Activated effector memory CD4-positive, alpha-beta T cell treated with Interleukin-2 at 50 U/mL for 16 hours (primary cell): Measurements from ENCODE around the gene NR1H2.
"Not testable (repeated sequence)": the region's sequence is repeated elsewhere in the genome, so short reads cannot be mapped to it uniquely, and the experiment has no call there.

Source experiments
- DNase-seq: peaks from one replicate; pipeline ENCODE4 v3.0.0-alpha.2; 2020

NR1H2 gene

DNA sequence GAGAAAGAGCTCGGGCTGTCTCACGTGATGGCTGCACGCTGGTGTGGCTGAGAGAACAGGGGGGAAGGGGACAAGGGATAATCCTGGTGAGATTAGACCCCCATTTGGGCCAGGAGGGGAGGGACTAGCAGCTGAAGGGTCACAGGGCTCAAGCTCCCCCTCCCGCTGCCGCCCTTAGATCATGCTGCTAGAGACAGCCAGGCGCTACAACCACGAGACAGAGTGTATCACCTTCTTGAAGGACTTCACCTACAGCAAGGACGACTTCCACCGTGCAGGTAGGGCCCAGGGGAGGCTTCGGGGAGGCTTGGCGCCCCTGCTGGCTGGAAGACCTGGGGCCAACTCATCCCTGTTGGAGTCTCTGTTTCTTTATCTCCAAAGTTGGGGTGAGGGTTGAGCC is 3.3 kb downstream of the NR1H2 start:
- no peak for DNase-seq

DNA sequence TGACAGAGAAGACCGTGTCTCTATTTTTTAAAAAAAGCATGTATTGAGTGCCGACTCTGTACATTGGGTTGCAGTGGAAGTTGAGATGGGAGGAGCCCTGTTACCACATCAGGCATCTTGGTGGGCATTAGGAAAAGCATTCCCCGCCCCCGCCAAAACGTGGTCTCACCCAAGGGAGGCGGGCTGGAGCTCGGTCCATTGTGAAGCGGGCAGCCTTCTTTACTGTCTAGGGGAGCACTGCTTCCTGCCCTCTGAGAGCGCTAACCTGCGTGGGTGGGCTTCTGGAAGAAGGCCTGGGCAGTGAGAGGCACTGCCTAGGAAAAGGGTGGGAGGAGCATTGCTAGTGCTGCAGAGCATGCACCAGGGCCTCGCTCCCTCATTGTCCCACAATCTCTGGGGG is 3.9 kb downstream of the NR1H2 start:
- no peak for DNase-seq

DNA sequence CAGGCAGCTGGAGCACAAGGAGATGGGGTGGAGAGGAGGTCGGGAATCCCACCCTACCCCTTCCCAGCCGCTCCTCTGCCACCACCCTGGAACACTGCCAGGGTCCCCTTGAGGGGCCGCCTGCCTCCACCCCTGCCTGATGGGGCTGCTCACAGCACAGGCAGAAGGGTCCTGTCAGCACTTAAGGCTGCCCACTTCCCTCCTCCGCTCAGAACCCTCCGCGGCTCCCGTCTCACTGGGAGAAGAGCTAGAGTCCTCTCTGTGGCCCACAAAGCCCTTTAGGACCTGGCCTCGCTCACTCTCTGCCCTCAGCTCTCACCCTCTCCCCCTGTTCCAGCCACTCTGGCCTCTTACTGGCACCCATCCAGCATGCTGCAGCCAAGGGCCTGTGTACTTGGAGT is 4.5 kb downstream of the NR1H2 start:
- no peak for DNase-seq

DNA sequence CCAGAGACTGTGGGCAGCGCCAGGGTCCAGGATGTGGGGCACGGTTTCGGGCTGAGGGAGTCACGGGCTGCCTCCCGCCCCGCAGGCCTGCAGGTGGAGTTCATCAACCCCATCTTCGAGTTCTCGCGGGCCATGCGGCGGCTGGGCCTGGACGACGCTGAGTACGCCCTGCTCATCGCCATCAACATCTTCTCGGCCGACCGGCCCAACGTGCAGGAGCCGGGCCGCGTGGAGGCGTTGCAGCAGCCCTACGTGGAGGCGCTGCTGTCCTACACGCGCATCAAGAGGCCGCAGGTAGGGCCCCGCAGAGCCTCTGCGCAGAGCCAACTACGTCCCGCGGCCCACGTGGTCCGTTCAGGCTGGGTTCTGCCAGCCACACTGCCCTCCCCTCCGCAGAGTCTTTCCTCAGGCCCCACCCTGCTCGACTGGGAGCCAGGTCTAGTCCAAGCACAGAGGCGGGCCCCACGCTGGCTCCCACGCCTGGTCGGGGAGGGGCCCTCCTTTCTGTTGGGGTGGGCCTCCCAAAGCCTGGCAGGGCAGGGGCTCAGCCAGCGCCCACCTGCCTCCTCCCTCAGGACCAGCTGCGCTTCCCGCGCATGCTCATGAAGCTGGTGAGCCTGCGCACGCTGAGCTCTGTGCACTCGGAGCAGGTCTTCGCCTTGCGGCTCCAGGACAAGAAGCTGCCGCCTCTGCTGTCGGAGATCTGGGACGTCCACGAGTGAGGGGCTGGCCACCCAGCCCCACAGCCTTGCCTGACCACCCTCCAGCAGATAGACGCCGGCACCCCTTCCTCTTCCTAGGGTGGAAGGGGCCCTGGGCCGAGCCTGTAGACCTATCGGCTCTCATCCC is 5.8 kb downstream of the NR1H2 start:
- DNase-seq, result no peak

DNA sequence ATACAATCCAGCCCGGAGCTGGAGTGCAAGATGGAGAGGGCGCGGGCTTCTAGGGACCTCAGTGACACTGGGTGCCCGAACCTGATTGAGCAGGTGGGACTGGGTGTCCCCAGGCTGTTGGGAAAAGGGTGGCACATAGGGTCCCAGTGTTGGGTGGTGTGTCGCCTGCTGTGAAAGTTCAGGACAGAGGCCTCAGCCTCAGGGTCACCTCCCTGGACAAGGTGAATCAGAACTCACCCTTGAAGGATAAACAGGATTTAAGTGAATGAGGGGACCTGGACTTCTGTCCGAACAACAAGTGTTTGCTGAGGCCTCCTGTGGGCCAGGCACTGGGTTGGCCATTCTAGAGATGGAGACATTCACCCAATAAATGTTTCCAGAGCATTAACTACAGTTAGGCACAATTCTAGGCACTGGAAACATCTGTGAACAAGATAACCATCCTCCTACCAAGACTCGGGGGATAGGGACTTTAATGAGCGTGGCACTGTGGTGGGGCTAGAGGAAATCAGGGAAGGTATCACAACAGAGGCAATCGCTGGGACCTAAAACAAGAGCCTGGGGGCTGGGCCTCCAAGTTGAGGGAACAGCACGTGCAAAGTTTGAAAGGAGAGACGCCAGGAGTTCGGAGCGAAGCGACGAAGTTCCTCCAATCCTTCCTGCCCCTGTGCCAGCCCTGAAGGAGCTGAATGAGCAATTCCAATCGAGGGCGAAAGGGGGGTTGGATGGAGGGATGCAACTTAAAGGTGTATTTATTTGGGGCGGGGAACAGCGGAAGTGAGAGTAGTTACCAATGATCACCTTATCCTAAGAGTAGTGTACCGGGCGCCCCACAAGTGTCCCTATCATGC is 7.0 kb downstream of the NR1H2 start:
- no peak for DNase-seq

DNA sequence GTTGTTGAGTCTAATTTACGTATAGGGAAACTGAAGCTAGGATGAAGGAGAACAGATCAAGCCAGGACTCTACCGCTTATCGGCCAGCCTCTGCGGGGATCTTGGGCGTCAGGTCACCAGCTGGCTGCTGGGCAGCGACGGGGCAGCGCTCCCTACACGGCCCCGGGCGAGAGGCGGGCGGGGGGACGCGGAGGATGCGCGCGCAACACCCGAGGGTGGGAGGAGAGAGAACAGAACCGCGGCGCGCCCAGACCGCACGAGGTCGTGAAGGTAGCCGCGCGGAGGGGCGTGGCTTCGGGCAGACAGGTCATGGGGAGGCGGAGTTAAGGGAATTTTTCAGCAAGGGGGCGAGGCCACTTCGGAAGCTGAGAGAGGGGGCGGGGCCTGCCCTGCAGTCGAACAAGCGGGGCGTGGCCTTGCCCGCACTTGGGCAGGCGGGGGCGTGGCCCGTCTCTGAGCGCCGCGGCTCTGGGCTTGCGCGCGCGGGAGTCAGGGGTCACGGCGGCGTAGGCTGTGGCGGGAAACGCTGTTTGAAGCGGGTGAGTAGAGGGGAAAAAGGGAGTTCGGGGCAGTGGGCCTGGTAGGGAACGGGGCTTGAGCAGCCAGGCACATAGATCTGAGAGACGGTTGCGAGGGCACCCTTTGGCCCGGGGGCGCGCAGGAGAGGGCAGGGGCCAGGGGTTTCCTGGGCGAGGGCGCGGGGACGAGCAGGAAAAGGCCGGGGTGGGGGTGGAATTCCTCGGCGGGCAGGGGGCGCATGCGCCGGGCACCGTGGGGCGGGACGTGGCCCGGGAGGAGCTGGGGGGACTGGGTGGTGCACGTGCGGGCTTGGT is 7.8 kb downstream of the NR1H2 start, which contains the start of gene POLD1:
TSS of gene POLD1 (plus strand) at position 496 of the 833 bp plus-strand sequence. CDS start 14,505 bp downstream, outside the sequence.
- peak; percentile 99 for DNase-seq

DNA sequence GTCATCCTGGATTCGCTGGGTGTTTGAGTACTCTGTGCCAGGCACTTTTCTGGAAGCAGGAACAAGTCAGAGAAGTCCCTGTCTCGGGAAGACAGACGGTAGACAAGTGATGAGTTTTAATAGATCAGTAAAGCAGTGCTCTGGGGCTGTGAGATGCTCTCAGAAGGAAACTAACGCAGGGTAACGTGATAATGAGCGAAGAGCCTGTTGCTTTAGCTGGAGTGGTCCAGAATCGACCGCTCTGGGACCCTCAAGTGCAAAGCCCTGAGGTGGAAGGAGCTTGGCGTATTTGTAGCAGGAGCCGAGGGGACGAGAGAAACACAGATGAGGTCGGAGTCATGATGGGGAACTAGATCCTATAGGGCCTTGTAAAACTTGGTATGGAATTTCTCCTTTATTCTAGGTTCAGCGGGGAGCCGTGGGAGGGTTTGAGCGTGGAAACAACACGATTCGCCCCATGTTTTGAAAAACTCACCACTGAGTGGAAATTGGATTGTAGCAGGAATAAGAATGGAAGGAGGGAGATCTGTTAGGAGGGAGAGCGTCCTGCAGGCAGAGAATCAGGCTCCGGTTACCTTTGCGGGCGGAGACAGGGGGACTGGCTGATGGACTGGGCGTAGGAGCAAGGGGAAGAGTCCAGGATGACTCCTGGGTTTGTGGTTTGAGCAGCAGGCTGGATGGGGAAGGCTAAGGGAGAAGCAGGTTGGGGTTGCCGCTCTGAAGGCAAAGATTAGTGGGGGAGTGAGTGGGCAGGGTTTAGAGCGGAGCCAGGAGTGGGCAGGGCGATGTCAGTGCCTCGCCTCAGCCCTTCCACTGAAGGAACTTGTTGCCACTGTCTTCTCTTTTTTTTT is 8.7 kb downstream of the NR1H2 start:
- DNase-seq, result no peak

DNA sequence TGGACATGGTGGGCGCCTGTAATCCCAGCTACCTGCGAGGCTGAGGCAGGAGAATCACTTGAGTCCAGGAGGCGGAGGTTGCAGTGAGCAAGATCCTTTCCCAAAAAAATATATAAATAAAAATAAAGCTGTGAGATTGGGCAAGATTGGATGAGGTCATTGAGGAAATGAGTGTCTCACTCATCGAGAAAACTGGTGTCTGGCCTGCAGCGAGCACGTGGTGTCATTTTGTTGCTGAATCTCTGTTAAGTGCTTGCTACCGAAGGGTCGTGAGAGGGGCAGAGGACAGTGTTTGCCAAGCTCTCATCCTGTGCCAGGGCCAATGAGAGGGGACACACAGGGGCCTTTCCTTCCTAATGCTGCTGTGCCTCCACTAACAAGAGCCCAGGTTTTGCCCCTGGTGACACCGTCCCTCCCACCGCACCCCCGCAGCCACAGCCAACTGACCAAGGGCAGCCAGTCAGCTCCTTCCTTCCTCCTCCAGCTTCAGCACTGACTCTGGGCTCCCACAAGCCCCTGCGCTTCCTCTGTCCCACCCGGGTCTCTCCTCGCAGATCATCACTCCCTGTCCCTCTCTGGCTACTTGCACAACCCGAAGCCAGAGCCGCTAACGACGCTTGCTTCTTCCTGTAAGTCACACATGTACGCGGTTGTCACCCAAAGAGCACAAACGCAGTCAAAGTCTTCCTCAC is 11.1 kb downstream of the NR1H2 start:
- DNase-seq, result no peak

DNA sequence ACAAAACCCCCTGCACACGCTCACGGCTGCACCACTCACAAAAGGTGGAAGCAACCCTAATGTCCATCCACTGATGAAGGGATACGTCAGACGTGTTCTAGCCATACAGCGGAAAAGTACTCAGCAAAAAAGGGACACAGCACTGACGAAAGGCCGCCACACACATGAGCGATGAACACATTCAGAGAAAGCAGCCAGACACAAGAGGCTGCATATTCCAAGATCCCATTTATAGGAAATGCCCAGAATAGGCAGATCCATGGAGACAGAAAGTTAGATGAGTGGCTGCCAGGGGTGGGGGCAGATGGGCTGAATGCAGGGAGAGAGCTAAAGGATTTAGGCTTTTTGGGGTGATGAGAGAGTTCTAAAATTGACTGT is 11.6 kb downstream of the NR1H2 start:
- DNase-seq, result no peak

DNA sequence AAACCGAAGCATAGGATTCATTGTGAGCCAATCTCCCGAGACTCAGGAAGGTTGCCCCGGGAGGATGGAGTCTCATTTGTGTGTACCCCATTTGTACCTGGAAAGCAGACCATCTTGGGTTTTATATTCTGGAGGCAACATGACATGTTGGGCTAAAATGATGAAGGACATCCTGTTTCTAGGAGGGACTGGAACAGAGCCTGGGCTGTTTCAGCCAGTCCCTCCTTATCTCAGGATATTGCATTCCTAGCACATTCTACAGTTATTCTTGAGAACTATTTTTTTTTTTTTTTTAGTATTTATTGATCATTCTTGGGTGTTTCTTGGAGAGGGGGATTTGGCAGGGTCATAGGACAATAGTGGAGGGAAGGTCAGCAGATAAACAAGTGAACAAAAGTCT is 14.0 kb downstream of the NR1H2 start:
- not testable (repeated sequence) for DNase-seq

DNA sequence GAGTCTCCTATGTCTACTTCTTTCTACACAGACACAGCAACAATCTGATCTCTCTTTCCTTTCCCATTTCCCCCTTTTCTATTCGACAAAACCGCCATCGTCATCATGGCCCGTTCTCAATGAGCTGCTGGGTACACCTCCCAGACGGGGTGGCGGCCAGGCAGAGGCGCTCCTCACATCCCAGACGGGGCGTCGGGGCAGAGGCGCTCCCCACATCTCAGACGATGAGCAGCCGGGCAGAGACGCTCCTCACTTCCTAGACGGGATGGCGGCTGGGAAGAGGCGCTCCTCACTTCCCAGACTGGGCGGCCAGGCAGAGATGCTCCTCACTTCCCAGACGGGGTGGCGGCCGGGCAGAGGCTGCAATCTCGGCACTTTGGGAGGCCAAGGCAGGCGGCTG is 14.7 kb downstream of the NR1H2 start:
- DNase-seq, result not testable (repeated sequence)

DNA sequence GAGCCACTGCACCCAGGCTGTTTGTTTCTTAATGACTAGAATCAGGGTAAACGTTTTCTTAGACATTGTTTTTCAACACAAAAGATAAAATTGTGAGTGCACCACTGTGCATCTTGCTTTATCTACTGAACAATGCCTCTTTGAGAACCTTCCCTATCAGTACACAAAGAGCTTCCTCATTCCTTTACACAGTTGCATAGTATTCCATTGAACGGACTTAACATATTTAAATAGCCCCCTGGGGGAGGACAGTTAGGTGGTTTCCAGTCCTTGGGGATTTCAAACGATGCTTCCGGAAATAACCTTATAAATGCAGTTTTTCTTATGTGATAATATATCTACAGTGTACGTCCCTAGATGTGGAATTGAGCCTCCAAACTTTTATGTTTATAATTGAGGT is 16.5 kb downstream of the NR1H2 start:
- DNase-seq, result no peak

DNA sequence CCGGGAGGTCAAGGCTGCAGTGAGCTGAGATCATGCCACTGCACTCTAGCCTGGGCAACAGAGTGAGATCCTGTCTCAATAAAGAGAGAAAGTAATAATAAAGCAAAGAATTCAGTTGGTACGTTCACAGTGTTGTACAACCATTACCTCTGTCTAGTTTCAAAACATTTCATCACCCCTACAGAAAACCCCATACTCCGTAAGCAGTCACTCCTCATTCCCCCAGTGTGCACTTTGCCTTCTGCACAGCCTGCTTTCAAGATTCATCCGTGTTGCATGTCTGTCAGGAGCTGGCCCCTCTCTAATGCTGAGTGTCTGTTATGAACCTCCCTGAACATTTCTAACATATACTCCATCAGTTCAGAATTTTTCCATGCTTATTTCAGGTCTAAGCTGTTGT is 17.3 kb downstream of the NR1H2 start:
- no peak for DNase-seq

DNA sequence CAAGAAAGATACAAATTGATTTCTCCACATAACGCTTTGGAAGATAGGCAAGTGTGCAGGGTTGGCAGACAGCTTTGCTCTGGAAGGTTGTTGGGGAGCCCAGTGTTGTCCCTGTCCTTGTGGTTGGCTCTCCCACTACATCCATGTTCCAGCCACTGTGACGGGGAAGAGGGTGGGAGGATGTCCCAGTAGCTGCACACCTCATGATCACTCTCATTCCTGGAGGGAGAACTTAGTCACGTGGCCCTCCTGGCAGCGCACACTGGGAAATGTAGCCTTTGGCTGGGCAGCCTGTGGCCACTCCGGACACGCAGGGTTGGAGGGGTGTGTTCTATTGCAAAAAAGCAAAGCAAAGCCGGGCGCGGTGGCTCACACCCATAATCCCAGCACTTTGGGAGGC is 17.8 kb downstream of the NR1H2 start:
- DNase-seq, result no peak

DNA sequence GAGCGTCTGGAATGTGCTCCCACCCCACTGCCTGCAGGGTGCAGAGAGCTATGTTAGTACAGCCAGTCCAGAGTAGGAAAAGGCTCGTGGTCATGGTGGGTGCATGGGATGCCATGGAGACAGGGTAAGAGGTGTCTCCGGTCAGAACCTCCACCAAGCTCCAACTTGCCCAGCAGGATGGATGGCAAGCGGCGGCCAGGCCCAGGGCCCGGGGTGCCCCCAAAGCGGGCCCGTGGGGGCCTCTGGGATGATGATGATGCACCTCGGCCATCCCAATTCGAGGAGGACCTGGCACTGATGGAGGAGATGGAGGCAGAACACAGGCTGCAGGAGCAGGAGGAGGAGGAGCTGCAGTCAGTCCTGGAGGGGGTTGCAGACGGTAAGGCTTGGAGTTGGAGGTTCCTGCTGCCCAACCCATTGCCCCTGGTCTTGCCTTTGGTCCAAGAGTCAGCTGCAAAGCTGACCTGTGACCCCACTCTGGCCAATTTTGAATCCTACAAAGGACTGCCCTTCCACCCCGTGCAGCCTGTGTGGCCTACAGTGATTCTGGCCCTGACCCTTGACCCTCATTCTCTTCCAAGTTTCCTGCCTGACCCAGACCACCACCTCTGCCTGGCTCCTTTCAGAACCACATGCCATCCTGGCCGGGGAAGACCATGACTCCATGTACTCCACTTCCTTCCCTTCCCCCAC is 22.6 kb downstream of the NR1H2 start:
- DNase-seq, result no peak

DNA sequence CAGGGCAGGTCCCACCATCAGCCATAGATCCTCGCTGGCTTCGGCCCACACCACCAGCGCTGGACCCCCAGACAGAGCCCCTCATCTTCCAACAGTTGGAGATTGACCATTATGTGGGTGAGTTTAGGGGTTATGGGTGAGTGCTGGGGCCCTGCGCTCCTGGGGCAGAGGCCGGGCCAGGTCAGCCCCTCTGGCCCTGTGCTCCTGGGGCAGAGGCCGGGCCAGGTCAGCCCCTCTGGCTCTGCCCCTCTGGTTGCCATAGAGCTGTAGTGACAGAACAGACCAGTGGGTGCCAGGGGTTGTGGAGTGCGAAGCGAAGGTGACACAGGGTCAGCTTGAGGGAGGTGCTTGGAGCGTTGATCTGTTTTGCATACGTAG is 23.1 kb downstream of the NR1H2 start:
- DNase-seq, result no peak

DNA sequence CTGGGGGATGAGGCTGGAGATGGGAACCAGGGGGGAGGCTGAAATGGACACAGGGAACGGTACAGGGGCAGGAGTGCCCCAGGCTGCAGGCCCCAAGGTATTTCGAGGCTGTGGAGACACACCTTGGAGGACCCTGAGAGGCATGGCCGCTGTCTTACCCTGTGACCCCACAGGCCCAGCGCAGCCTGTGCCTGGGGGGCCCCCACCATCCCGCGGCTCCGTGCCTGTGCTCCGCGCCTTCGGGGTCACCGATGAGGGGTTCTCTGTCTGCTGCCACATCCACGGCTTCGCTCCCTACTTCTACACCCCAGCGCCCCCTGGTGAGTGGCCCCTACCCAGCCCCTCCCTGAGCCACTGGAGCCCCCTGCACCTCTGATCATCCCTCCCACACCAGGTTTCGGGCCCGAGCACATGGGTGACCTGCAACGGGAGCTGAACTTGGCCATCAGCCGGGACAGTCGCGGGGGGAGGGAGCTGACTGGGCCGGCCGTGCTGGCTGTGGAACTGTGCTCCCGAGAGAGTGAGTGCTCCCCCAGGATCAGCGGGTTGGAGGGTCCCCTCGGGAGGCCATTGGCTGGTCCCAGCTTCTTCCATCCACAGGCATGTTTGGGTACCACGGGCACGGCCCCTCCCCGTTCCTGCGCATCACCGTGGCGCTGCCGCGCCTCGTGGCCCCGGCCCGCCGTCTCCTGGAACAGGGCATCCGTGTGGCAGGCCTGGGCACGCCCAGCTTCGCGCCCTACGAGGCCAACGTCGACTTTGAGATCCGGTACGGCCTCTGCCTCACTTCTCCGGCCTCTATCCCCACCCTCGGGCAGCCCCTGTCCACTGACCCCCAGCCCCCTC is 25.6 kb downstream of the NR1H2 start:
- DNase-seq, result no peak

DNA sequence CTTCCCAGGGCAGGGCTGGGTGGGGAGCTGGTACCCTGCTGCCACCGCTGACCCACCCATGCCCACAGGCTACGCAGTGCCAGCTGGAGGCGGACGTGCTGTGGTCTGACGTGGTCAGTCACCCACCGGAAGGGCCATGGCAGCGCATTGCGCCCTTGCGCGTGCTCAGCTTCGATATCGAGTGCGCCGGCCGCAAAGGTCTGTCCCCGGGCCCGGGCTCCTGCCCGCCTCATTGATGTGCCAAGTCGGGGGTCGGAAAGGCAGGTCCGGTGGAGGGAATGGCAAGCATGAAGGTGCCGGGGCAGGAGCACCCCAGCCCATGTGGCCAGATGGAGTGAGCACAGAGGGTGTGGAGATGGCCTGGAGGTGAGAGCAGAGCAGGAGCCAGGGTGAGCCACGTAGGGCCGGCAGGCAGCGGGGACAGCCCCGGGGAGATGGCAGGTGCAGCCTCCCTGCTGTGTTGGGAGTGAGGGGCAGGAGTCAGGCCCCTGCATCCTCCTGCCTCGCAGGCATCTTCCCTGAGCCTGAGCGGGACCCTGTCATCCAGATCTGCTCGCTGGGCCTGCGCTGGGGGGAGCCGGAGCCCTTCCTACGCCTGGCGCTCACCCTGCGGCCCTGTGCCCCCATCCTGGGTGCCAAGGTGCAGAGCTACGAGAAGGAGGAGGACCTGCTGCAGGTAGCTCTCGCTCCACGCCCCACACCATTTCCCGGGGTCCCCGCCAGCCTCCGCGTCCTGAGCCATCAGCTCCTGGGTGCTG is 26.5 kb downstream of the NR1H2 start:
- no peak for DNase-seq

DNA sequence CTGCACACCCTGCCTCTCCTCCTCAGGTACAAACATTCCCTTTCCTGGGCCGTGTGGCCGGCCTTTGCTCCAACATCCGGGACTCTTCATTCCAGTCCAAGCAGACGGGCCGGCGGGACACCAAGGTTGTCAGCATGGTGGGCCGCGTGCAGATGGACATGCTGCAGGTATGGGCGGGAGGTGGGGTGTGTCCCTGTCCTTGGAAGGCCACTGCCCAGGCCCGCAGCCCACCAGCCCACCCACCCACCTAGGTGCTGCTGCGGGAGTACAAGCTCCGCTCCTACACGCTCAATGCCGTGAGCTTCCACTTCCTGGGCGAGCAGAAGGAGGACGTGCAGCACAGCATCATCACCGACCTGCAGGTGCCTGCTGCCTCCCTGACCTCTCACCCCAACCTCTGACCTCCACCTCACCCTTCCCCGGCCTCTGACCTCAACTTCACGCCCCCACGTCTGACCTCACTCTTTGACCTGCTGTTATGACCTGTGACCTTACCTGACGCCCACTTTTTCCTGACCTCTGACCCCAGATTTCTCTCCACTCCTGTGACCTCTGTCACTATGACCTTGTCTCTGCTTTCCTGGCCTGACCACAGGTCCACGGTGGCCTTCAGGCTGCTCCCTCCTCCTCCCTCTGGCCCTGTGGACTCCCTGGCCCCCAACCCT is 30.0 kb downstream of the NR1H2 start:
- DNase-seq, result no peak
